Smooth muscle cell (in vitro differentiated cells): Measurements from ENCODE around the gene FRAS1. TPM values are rescaled to one million over a fixed set of nuclear protein-coding genes. Genes with fewer than 3 reads are reported as not detected.

Experiments used
- DNase-seq: peaks from one replicate; lab custom pipeline; 2025; ENCODE audit not compliant: unreplicated experiment; lab: John Stamatoyannopoulos, UW
- H2AFZ ChIP-seq: fragments of 200-600 bp; sonication (generic); 2 replicates; pipeline ENCODE4 v1.6.0; 2016; ENCODE audit warnings: antibody characterized with exemption, low read depth, mild to moderate bottlenecking
- H3F3A ChIP-seq: fragments of 200-600 bp; sonication (generic); 2 replicates; pipeline ENCODE4 v1.6.0; 2017; ENCODE audit warnings: antibody characterized with exemption, low read depth
- H3K27ac ChIP-seq: fragments of 200-600 bp; sonication (generic); 2 replicates; pipeline ENCODE4 v1.5.1; 2016; ENCODE audit warnings: low read depth, mild to moderate bottlenecking
- H3K27me3 ChIP-seq: fragments of 200-600 bp; sonication (generic); 2 replicates; pipeline ENCODE4 v1.6.1; 2016; ENCODE audit warnings: low read depth, mild to moderate bottlenecking
- H3K36me3 ChIP-seq: fragments of 200-600 bp; sonication (generic); 2 replicates; pipeline ENCODE4 v1.5.1; 2016; ENCODE audit warnings: low read depth
- H3K4me1 ChIP-seq: fragments of 200-600 bp; sonication (generic); 2 replicates; pipeline ENCODE4 v1.5.1; 2016; ENCODE audit warnings: low read depth
- H3K4me2 ChIP-seq: fragments of 200-600 bp; sonication (generic); 2 replicates; pipeline ENCODE4 v1.6.0; 2016; ENCODE audit warnings: mild to moderate bottlenecking
- H3K4me3 ChIP-seq: fragments of 200-600 bp; sonication (generic); 2 replicates; pipeline ENCODE4 v1.5.1; 2016; ENCODE audit warnings: mild to moderate bottlenecking
- H3K79me2 ChIP-seq: fragments of 200-600 bp; sonication (generic); 2 replicates; pipeline ENCODE4 v1.6.0; 2016; ENCODE audit warnings: low read depth, mild to moderate bottlenecking
- H3K9ac ChIP-seq: fragments of 200-600 bp; sonication (generic); 2 replicates; pipeline ENCODE4 v1.6.0; 2016; ENCODE audit warnings: low read depth
- H3K9me3 ChIP-seq: fragments of 200-600 bp; sonication (generic); replicated peaks from 2 replicates; pipeline ENCODE4 v1.5.1; 2016; ENCODE audit warnings: low read depth
- H4K20me1 ChIP-seq: fragments of 200-600 bp; sonication (generic); 2 replicates; pipeline ENCODE4 v1.6.0; 2016; ENCODE audit warnings: low read depth
- CTCF ChIP-seq: fragments of 200-600 bp; sonication (generic); IDR thresholded peaks from 2 replicates; pipeline ENCODE4 v1.5.1; 2017; ENCODE audit warnings: borderline replicate concordance, mild to moderate bottlenecking, antibody characterized with exemption; ENCODE audit not compliant: insufficient read depth, poor library complexity, severe bottlenecking
- WGBS: methylation state at CpG from one replicate; pipeline ENCODE4 v1.1.7; 2016; ENCODE audit warnings: low lambda C conversion rate; 5-methylcytosine and 5-hydroxymethylcytosine counted together
- polyA plus RNA-seq: library from polyadenylated mRNA; unstranded; fragments of >200 nt; fragmentation: Nextera tagmentation; extraction: Ambion mirVana; gene quantifications from 2 replicates; pipeline ENCODE4 v1.2.1, GENCODE V29; 2016
- total RNA-seq: library from RNA; depleted of rRNA; stranded (reverse); fragments of >200 nt; gene quantifications from 2 replicates; pipeline ENCODE4 v1.2.3, GENCODE V29; 2014

The FRAS1 gene
- total and polyA plus RNA-seq, 2 experiments from 2014 or later: 0.55 to 8.1 TPM

- WGBS: 85% methylated on average over 1 of the region's 1 CpG
- Histone ChIP-seq H3K79me2 (no peaks in the 10 kb centered on the region), H3K4me3 (no peak overlapping the region), H3K9me3 (no peaks in the 10 kb centered on the region), H3K4me2 (no peak overlapping the region), H3K9ac (no peak overlapping the region), H3K27ac (no peak overlapping the region), H4K20me1 (no peaks in the 10 kb centered on the region), H2AFZ (no peak overlapping the region), H3K36me3 (no peaks in the 10 kb centered on the region), H3F3A (no peaks in the 10 kb centered on the region), H3K4me1 (no peaks in the 10 kb centered on the region), H3K27me3 (no peaks in the 10 kb centered on the region)
- DNase-seq: no peak
- no peak for TF ChIP-seq CTCF
Measured at GRCh38 chr4:78410676-78411075, 353.6 kb downstream of the FRAS1 start.

GRCh38 chr4:78414116-78414515, 357.0 kb downstream of the FRAS1 start:
- WGBS: 91% methylated on average over 6 of the region's 6 CpGs
- peaks cover 14% of the 10 kb centered on the region for H3K4me1 ChIP-seq

GRCh38 chr4:78417603-78418002, 360.5 kb downstream of the FRAS1 start:
- Histone ChIP-seq H3K27me3 (no peaks in the 10 kb centered on the region), H3K4me1 (peaks cover 14% of the 10 kb centered on the region), H2AFZ (no peak overlapping the region), H3K4me2 (no peak overlapping the region), H3K27ac (no peak overlapping the region), H4K20me1 (no peaks in the 10 kb centered on the region), H3K36me3 (no peaks in the 10 kb centered on the region), H3K79me2 (no peaks in the 10 kb centered on the region), H3K9me3 (no peaks in the 10 kb centered on the region), H3K9ac (no peak overlapping the region), H3F3A (no peaks in the 10 kb centered on the region), H3K4me3 (no peak overlapping the region)
- whole genome bisulfite sequencing: 80% methylated on average over 2 of the region's 2 CpGs
- TF ChIP-seq CTCF: no peak
- no peak for DNase-seq

More at GRCh38 chr4:78414116-78414515, 357.0 kb downstream of the FRAS1 start:
- no peak for DNase-seq
- no peaks in the 10 kb centered on the region for H3K79me2 ChIP-seq
- no peak overlapping the region for H3K4me3 ChIP-seq
- no peaks in the 10 kb centered on the region for H4K20me1 ChIP-seq
- no peak overlapping the region for H2AFZ ChIP-seq
- no peak for TF ChIP-seq CTCF
- H3K9me3 ChIP-seq: no peaks in the 10 kb centered on the region
- H3K36me3 ChIP-seq: no peaks in the 10 kb centered on the region
- no peak overlapping the region for H3K9ac ChIP-seq
- no peak overlapping the region for H3K4me2 ChIP-seq
- no peaks in the 10 kb centered on the region for H3K27me3 ChIP-seq
- H3K27ac ChIP-seq: no peak overlapping the region
- H3F3A ChIP-seq: no peaks in the 10 kb centered on the region

GRCh38 chr4:78418406-78418805, 361.3 kb downstream of the FRAS1 start:
- H4K20me1 ChIP-seq: no peaks in the 10 kb centered on the region
- H3K4me1 ChIP-seq: peaks cover 14% of the 10 kb centered on the region
- no peaks in the 10 kb centered on the region for H3K36me3 ChIP-seq
- H3K4me3 ChIP-seq: no peak overlapping the region
- no peak overlapping the region for H2AFZ ChIP-seq
- no peak overlapping the region for H3K4me2 ChIP-seq
- no peaks in the 10 kb centered on the region for H3K9me3 ChIP-seq
- no peaks in the 10 kb centered on the region for H3F3A ChIP-seq
- no peak for TF ChIP-seq CTCF
- DNase-seq: no peak
- H3K79me2 ChIP-seq: no peaks in the 10 kb centered on the region
- 85% methylated on average over 6 of the region's 6 CpGs for WGBS
- H3K27me3 ChIP-seq: no peaks in the 10 kb centered on the region
- H3K27ac ChIP-seq: no peak overlapping the region
- H3K9ac ChIP-seq: no peak overlapping the region
